Fibroblast of skin of back (primary cell): Measurements from ENCODE around the gene TEAD4.
A peak's percentile ranks its signal among the peaks of the same experiment; 100 is the strongest.

ENCODE experiments used
- DNase-seq: peaks from one replicate; pipeline ENCODE4 v3.0.0-alpha.2; 2013

The TEAD4 gene

DNA sequence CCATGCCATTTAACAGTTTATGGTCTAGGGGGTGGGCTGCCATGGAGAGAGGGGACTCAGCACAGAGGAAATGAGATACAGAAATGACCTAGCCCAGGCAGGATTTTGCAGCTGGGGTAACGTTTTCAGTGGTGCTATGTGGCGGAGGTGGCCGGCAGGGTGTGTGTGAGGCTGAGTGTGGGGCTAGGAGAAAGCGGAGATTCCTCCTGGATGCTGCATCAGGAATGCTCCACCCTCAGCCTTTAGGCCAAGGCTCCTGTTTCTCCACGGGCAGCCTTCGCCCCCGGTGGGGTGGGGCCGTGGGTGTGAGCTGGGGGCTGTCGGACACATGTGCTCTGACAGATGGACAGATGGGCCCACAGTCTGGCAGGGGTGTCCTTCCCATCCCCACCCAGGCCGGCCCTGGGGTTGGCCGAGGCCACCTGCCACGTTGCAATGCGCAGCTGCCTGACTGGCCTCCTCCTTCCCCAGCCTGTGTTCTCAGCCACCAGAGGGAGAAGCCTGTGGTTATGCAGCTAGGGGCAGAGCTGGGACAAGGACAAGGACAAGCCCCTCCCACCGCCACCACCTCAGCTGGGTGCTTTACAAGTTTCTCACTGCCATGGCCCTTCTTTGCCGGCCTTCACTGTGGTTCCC lies 44.3 kb downstream of the TEAD4 start:
- peak; percentile 31 for DNase-seq

DNA sequence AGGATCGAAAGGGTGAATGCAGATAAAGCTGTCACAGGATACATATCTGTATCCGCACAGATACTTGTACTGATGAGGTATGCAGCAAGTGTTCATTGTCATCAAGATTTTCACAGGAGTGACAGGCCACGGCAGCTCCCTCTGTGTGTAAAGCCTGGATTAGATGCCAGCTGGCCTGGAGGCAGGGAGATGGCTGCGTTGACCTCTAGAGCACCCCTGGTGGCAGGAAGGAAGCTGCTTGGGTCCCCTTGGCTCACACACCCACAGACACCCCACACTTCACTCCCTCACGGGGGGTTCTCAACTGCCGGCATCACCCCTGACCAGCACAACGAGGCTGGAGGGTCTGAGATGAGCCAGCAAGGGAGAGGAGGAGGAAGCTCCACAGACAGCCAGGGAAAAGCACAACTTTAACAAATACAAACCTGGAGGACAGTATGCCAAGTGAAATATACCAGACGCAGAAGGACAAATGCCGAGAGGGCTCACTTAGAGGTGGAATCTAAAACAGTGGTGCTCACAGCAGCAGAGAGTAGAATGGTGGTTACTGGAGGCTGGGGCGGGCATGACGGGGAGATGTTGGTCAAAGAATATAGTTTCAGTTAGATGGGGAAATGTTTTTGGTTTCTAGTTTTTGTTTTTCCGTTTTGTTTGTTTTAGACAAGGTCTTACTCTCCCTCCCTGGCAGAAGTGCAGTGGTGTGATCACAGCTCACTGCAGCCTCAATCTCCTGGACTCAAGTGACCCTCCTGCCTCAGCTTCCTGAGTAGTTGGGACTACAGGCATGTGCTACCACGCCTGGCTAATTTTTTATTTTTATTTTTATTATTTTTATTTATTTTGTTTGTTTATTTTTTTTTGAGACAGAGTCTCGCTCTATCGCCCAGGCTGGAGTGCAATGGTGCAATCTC lies 45.7 kb downstream of the TEAD4 start:
- DNase-seq = peak; percentile 34

DNA sequence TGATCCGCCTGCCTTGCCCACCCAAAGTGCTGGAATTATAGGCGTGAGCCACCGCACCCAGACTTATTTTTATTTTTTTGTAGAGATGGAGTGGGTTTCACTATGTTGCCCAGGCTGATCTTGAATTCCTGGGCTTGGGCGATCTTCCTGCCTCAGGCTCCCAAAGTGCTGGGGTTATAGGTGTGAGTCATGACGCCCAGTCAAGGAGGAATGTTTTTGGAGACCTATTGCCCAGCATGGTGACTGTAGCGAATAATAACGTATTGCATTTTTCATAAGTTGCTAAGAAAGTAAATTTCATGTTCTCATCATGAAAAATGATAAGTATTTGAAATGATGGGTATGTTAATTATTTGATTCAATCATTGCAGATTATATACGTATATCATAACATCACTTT lies 46.5 kb downstream of the TEAD4 start:
- DNase-seq = peak; percentile 94

DNA sequence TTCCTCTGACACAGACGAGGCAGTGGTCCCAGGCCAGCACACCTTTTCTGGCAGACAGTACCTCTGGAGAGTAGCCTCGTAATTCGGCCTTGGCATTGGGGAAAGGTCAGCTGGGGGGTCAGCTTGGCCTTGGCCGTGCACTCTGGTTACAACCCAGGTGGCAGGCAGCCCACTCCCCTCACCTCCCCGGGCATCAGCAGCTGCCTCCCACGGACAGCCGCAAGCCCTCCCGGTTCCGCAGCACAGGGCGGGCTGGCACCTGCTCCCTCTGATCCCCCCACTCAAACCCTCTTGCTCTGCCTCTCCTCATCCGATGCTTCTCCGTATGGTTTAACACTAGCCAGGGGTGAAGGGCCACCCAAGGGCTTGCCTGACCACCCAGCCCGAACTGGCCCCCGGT lies 50.6 kb downstream of the TEAD4 start:
- DNase-seq = no peak

DNA sequence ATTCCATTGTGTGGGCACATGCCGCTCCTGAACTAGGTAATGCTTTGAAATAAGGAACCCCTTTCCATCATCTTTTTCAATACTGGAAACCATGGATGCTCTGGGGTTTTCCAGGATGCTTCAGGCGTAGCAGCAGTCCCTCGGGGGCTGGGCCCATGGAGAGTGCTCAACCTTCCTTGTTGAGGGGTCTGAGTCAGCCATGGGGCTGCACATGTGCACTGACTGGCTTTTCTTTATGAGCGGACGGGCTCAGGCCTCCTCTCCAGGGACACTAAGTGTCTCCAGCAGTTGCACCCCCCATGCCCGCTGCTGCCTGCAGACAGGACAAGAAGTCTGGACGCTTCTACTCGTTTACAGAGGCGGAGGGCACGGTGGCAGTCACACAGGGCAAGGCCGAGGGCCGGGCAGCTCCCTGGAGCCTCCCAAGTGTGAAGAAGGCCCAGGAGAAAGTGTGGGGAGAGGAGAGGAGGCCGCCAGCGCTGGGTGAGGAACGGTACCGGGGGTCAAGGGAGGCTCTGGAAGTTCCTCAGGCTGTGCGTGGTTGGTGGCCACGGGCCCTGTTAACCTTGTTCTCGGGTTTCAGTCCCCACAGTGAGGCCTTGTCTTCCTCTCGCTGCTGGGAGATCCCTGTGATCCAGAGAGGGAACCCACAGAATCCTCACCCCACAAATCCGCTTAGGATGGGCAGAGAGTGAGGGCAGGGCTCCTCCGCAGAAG lies 51.2 kb downstream of the TEAD4 start:
- DNase-seq = peak; percentile 31

DNA sequence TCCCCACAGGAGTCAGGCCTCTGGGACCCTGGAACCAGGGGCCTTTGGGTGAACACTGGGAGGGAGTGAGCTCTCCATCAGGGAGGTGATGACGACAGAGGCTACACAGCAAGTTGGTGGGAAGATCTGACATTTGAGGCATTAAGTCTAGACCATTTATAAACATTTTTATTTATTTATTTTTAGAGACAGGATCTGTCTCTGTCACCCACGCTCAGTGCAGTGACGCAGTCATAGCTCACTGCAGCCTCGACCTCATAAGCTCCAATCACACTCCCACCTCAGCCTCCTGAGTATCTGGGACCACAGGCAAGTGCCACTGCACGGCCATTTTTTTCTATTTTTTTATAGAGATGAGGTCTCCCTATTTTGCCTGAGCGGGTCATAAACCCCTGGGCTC lies 53.6 kb downstream of the TEAD4 start:
- DNase-seq = no peak

DNA sequence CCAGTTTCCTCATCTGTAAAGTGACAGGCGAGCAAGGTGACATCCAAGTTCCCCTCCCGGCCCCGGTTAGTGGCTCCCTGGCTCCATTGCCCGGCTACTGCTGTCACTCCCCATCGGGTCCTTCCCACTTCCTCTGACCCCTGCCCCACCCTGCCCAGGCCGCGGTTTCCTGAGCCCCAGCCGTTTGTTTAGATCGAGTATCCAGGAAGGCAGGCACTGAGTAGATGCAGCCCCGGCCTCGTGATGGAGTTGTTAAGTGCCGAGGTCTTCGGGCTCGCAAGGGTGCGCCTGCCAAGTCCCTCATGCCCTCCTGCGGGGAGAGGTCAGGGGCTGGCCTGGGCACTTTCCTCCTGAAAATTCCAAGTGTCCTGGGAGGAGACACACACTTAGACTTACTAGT lies 55.4 kb downstream of the TEAD4 start:
- no peak for DNase-seq

DNA sequence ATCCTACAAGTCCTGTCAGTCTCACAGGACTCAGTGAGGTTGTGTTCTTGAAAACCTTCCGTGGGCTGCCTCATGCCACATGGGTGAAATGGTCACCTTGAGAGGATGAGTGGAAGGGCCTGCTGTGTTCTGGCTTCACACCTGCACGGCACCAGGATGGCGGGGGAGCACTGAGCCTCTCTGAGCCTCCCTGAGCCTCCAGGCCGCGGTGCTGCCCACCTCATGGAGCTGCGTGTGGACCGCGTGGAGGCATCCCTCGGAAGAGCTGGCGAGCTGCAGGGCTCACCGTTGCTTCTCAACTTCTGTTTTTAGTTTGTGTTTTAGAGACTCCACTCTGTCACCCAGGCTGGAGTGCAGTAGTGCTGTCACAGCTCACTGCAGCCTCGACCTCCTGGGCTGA lies 56.2 kb downstream of the TEAD4 start:
- no peak for DNase-seq

DNA sequence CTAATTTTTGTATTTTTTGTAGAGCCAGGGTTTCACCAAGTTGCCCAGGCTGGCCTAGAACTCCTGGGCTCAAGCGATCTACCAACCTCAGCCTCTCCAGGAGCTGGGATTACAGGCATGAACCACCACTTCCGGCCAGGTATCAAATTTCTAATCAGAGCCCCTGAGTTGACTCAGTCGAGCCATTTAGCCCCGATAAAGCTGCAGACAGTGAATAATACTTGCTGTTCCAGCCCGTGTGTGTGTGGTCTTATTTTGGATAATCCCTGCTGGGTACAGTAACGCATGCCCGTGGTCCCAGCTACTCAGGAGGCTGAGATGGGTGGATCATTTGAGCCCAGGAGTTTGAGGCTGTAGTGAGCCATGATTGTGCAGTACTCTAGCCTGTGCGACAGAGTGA lies 57.0 kb downstream of the TEAD4 start:
- DNase-seq = peak; percentile 38

DNA sequence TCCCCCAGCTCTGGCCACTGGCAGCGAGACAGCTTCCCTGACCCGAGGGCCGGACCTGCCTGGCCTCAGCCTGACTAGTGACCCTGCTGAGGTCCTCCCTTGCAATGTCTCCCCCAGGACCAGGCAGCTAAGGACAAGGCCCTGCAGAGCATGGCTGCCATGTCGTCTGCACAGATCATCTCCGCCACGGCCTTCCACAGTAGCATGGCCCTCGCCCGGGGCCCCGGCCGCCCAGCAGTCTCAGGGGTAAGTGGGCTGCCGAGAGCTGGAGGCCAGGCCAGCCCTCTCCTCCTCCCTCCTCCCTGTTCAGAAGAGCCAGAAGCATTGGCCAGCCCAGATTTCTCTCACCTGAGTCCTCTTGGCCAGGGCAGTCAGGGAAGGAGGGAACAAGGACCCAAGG lies 58.1 kb downstream of the TEAD4 start:
- no peak for DNase-seq

DNA sequence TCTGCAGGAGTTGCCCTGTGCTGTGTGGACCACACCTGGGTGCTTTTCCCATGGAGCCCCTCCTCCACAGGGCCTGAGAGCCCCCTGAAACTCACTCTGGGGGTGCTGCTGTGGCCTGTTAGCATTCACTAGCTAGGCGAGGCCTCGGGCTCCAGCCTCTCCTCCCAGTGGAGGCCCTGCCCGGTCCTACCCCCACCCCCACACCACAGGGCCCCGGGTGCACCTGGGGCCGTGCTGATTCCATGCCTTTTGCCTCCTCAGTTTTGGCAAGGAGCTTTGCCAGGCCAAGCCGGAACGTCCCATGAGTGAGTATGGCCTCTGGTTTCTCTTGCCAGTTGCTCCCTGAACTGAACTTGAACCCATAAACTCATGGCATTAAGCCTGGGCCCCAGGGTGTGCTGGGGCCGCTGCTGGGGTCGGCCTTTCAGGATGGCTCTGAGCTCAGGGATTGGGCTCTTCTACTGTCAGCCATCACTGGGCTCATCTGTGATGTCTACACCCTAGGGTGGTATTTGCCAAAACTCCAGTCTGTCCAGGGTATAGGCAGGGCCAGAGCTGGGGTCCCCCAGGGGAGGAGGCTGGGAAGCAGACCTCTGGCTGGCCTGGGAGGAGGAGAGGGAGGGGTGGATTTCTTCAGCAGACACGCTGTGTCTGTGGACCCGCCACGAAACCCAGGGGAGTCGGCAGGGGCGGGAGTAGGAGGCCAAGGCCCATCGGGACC lies 59.2 kb downstream of the TEAD4 start:
- no peak for DNase-seq

DNA sequence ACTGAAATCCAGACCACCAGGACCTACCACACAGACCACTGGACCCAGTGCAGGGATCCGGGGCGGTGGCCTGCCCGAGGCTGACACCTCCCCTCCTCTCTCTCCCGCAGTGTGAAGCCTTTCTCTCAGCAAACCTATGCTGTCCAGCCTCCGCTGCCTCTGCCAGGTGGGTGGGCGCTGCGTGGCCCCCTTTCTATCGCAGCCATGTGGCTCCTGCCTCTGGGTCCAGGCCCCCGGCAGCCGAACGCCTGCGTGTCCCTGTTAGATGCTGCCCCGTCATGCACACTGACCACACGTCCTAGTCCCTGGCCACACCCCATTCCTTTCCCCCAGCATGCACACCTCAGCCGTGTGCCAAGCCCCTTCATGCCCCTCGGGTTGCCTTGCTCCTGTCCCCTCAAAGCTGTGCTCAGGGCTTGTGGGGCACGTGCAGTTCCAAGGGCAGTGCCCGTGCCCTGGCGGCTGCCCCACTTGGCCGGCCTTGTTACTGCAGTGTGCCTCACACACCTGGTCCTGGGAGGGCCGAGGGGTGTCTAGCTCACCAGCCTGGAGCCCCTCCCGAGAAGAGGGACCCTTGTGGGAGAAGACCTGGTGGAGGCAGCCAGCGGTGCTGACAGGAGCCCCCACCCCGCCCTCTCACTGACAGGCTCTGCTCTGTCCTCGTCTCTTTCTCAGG lies 59.9 kb downstream of the TEAD4 start:
- no peak for DNase-seq

DNA sequence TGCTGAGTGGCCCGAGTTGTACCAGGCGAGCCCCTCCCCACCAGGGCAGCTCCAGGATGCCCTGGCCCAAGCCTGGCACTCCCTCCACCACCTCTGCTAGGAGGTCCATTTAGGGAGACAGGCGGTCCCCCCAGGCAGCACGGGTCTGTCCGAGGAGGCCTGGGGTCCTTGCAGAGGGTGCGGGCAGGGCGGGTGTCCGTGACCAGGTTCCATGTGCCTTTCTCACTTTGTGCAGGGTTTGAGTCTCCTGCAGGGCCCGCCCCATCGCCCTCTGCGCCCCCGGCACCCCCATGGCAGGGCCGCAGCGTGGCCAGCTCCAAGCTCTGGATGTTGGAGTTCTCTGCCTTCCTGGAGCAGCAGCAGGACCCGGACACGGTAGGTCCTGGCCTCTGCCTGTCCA lies 61.2 kb downstream of the TEAD4 start:
- no peak for DNase-seq

DNA sequence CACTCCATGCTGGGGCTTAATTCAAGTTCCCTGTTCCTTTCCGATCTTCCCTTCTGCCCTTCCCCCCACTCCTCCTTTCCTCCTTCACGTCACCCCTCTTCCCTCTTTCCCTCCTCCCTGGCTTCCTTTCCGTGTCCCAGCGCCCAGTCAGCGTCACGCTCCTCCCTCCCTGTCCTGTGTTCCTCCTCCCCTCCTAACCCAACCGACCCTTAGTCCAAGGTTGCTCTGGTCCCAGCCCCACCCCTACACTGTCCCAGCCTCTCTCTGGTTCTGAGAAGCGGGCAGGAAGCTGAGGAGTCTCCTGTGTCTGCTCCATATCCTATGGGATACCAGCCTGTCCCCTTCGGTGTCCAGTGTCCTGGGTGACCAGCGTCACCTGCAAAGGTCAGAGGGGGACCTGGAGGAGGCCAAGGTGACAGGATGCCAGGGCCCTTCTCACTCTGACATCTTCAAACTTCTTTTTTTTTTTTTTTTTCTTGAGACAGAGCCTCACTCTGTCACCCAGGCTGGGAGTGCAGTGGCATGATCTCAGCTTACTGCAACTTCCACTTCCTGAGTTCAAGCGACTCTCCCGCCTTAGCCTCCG lies 61.7 kb downstream of the TEAD4 start:
- no peak for DNase-seq

DNA sequence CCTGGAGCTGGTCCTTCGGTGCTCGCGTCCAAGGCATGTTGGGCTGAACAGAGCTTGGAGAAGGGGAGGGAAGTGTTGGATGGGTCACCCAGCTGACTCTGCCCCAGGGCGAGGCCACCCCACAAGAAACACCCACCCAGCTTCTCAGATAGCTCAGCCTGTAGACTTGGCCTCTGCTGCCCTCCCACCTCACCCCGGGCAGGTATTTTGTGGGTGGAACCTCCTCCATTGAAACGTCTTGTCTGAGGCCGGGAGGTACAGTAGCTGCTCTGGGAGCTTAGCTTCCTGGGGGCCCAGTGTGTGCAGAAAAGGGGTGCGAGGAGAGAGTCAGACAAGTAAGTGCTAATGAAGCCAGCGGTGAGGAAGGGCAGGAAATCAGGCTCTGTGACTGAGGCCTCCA lies 63.2 kb downstream of the TEAD4 start:
- DNase-seq = no peak

DNA sequence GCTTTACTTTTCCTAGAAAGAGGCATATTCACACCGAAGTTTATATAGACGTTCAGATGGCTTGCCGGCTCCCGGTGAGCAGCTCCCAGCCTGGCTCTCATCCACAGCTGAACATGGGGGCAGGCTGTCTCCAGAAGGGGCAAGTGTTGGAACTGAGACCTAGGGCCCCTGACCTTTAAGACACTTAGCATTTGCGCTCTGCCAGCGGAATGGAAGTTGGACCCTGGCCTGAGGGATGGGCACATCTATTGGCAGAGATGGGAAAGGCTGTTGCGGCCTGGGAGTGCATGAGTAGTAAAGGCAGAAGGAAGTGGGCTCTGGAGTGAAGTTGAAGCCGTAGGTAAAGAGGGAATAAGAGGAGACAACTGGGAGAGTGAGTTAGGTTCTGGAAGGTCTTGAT lies 63.8 kb downstream of the TEAD4 start:
- DNase-seq = no peak

DNA sequence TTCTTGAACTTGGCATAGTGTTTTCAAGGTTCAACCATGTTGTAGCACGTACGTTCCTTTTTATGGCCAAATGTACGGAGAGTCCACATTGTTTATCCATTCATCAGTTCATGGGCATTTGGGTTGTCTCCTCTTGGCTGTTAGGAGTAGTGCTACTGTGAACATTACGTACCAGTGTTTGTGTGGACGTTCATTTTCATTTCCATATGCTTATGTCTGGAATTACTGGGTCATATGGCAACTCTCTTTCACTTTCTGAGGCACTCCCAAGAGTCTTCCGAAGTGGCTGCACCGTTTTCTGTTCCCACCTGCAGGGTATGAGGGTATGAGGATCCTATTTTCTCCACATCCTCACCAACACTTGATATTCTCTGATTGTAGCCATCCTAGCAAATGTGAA lies 68.9 kb downstream of the TEAD4 start:
- DNase-seq = no peak

DNA sequence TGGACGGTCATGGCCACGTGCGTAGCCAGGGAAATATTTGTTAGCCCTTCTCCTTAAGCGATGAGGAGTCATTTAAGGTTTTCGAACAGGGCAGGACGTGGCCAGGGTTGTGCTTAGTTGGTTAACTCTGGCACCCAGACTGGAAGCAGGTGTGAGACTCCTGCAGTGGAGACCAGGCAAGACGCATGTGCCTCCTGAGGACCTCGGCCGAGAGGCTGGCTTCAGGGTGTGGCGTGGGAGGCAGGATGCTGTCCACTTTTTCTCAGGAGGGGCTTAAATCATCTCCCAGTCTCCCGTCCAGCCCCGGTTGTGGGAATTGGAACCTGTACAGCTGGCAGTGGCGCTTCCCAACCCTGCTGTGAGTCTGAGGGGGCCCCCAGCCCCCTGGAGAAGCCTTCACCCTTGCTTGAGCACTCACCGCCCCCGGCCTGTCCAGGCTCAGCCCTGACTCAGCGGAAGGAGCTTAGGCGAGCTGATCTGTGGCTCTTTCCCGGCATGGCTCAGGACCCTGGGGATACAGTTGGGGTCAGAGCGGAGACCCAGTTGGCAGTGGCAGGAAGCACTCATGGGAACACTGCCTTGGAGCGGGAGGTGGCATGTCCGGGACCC lies 71.7 kb downstream of the TEAD4 start:
- no peak for DNase-seq

DNA sequence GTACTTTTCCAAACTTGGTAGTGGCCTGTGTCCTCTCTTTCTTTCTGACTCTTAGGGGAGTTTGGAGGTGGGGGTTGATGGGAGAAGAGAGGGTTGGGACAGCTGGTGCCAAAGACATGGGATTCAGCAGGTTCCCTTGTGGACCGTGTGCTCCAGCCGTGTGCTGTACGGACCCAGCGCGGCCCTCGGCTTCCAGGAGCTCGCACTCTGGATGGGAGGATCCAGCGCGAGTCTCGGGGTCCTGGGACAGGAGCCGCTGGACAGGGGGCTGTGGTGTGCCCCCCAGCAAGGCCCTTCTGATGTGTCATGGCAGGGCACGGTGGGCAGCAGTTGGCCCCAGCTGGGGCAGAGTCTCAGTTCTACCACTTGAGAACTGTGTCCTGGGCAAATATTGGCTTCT lies 73.0 kb downstream of the TEAD4 start:
- DNase-seq = no peak

DNA sequence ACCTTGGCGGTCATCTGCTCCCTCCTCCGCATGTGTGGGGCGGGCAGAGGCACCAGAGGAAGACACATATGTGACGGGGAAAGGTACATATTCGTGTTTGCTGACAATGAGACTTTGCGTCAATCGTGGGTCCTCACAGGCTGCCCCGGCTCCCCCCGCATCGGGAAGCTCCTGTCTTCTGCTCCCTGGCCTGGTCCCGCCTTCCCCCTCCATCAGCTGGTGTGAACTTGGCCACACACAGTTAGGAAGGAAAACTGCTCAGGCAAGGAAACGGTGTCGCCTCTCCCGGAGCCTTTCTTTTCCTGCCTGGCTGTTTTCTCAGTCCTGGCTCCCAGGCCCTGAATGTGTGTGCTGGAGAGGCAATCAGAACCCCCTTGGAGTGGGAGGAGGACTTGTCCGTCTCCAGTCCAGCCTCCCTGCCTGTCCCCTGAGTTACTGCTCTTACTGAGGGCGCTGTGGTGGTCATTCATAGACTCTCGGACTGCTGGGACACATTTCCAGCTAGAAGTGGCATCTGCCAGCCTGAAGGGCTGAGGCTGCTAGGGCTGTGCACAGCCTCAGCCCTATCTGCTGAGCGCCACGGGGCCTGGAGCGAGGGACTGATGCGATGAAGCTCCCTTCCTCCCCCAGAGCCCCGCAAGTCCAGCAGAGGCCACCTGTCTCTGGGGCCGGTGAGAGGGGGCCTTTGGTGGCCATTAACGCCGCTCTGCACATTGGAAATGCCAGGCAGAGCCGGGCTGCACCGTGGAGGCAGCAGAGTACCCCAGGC lies 73.8 kb downstream of the TEAD4 start:
- DNase-seq = no peak

DNA sequence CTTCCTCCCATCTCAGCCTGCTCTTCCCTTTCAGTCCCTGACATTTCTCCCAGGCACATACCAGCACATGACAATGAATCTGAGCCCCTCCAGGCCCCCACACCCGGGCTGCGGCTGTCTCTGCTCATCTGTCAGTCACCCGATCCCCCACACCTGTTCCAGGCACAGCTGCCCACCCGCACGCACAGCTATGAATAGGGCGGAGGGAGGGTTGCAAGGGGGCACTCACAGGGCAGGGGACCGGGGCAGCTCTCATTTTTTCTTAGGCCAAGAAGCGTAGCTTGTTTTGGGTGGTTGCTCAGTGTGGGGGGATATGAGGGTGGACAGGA lies 74.3 kb downstream of the TEAD4 start:
- no peak for DNase-seq
